NCI-H748 (cell line): Measurements from ENCODE around the gene RYK.

ENCODE experiments used
- DNase-seq: peaks from one replicate; lab custom pipeline; 2025; ENCODE audit not compliant: unreplicated experiment; lab: John Stamatoyannopoulos, UW

RYK gene

DNA sequence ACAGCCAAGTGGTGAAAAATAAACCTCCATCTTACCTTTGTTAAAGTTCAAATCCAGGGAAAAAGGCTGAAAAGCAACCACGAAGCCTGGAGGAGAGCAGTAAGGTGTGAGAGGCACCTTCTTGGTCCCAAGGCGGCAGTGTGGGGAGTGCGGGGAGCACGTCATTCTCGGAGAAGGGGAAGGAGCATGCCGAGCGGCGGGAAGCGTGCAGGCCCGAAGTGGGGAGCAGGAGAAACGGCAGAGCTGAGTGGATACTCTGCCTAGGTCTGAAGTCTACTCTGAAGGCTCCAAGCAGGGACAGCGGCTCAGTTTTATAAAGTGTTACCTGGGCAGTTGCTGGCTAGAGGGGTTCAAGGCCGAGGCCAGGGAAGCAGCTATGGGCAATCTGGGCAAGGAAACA, 96.9 kb downstream of the RYK start:
- no peak for DNase-seq

- DNase-seq, result no peak
Measured at GRCh38 chr3:134150476-134150875, 100.2 kb downstream of the RYK start.

DNA sequence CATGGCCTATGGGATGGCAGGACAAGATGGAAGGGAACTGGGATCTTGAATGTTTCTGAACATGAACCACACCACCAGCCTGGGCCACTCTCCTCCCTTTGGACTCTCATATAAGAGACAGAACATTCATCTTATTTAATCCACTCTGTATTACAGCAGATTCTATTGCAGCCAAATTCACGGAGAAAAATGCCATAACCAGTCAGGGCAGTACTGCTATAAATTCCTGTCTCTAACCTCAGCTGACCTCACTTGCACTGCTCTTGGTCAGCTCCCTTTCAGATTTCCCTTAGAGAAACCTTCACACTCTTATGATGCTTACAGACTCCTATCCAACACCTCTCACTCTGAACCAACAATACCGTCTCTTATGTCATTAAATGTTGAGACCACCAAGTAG, 101.4 kb downstream of the RYK start:
- no peak for DNase-seq

DNA sequence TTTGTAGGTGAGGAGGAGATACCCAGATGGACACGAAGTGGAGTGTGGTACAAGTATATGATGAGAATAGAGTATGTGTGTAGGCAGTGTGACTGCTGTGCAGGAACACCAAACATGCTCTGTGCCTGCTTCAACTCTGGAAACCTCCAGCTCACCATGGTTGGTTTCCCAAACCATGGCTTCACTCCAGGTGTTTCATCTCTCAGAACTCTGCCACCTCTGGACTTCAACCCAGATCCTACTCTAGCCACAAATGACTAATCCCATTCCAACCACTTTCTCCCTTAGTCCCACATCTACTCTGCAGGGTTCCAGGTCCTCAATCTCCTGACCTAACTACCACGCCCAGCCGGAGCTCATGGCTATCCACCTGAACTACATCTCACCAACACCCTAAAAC, 102.1 kb downstream of the RYK start:
- no peak for DNase-seq

DNA sequence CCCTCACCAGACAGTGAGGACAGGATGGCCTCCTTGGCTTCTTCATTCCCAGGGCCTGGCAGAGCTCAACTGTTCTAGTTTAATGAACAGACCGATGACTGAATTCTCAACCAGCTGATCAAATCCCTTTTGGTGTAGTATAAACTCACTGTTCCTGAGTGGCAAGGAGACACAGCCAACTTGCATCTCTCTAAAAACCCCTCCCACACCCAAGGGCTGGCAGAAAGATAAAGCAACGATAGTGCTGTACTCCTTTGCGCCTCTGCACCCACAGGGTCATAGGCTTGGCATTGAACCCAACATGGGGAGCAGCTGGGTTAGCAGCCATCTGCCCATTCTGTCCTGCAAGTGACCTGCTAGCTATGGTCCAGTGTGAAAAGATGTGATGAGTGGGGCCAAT, 103.2 kb downstream of the RYK start:
- DNase-seq, result no peak

GRCh38 chr3:134146666-134147065, 104.0 kb downstream of the RYK start:
- no peak for DNase-seq

DNA sequence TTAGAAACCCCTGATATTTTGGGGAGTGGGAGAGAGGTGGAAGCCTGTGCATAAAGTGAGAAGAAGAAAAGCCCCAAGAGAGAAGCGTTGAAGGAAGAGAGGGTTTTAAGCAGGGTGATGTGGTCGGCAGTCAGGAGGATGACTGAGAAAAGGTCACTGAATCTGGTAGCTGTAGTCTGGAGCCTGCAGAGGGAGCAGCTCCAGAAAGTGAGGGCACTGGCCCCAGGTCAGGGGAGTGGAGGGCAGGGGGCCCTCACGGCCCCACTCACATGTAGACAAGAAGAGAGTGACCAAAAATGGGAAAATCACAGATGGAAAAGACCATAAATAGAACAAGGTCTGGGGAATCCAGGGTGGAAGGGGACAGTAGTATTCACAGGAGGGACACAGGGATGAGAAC, 105.5 kb downstream of the RYK start:
- DNase-seq, result no peak

- no peak for DNase-seq
Measured at GRCh38 chr3:134144694-134145093, 106.0 kb downstream of the RYK start.

DNA sequence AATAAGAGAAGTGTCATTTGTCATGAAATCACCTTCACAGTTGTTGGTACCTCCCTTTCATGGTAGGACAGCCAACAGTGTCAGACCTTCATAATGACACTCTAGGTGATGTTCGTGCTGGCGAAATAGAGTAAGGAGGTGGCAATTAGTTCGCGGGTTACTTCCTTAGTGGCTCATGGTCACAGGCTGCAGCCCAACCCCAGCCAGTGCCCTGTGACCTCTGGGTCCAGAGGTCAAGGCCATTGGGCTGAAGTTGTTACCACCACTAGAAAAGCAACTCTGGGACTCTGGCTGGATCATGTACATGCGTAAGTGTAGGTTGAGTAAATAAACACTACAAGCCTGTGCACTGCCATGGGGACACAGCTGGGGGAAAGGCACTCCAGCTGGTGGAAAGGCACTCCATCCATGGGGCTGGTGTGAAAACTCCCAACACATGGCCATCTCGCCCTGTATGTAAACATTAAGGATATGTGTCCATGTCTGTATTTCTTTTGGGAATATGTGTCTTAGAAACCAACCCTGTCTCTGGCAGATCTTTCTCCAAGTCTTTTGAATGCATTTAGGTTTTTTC, 106.7 kb downstream of the RYK start:
- peak; percentile 4 for DNase-seq

DNA sequence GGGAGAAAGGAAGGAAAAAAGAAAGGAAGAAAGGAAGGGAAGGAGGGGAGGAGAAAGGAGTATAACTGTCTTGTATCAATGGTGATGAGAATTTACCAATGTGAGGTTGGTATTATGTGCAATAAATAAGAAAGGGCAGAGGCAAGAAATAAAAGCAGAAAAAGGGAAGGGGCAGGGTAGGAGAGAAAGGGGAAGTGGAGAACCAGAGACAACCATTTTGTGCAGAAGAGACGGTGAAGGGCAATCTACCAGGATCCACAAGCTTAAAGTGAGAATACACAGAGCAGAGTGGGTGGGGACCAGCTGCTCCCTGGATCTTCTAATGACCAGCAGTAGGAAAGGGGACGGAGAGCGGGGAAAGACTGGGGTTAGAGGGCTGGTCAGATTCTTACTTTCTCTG, 114.1 kb downstream of the RYK start:
- no peak for DNase-seq

DNA sequence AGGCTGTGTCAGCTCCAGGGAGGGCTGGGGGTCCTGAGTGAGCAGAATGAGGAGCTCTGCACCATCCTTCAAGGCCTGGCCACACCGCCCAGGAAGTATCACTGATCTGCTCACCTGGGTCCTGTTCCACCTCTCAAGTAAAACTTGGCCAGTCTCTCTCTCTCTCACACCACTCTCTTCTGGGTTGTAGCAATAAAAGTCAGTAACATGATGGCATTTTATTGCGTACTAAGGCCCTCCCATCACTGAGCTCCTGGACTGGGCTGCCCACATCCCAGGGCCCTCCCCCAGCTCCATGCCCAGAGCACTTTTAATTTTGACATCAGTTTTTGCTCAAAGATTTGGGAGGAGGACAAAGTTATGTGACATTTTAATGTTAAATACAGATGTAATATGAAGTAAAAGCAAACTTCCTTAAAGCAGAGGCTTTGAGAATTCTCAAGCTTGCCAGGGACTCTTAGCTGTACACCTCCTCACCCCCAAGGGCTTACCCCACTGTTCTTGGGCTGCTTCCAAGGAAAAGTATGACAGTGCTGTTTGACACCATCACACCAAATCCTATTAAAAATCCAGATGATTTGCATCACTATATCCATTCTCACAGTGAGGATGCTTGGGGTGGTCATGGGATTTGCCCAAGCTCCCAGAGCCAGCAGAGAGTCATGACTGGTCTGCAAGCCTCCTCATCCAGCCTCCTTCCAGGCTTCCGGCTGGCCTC, 115.8 kb downstream of the RYK start:
- DNase-seq, result no peak

- no peak for DNase-seq
Measured at GRCh38 chr3:134134240-134134639, 116.4 kb downstream of the RYK start.

DNA sequence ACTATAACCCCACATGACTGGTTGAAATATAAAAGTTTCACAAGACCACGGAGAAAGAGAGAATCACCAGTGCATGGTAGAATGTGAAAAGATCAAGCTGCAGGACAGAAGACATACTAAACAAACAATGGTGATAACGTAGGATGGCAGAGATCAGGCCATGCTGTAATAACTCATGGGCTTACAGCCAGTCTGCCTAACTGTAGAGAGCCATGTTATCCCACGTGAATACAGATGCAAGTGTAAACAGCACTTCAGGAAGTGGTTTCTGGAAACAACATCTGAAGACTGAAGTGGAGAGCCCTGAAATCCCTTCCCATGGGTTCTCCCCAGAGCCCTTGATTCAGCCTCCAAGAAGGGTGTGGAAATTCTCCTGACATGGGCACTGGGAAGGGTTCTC, 117.7 kb downstream of the RYK start:
- no peak for DNase-seq

- no peak for DNase-seq
Measured at GRCh38 chr3:134126153-134126552, 124.5 kb downstream of the RYK start.

- DNase-seq, result no peak
Measured at GRCh38 chr3:134114726-134115125, 135.9 kb downstream of the RYK start.

- DNase-seq, result peak; percentile 4
Measured at GRCh38 chr3:134111616-134112015, 139.0 kb downstream of the RYK start.

DNA sequence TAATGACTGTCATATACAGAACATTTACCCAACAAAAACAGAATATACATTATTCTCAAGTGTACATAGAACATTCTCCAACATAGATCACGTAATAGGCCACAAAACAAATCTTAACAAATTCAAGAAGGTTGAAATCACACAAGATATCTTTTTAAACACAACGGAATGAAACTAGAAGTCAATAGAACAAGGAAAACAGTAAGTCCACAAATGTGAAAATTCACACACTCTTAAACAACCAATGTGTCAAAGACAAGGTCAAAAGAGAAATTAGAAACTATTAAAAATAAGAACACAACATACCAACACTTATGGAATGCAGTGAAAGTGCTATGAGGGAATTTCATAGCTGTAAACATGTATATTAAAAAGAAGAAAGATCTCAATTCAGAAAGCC, 139.7 kb downstream of the RYK start:
- no peak for DNase-seq
